ENCODE data around the gene SPTBN4. TPM values are rescaled to one million over a fixed set of nuclear protein-coding genes. Genes with fewer than 3 reads are reported as not detected.
"Not testable (repeated sequence)": the region's sequence is repeated elsewhere in the genome, so short reads cannot be mapped to it uniquely, and the experiment has no call there.

SPTBN4 gene
- total and polyA plus RNA-seq, 10 donors: 0.30 to 2.3 (median 0.66) TPM

- H3K9me3 ChIP-seq: peaks cover 0 to 10% (median 4%) of the 10 kb centered on the region in 8 donors
- peaks cover 0 to 33% (median 0%) of the 10 kb centered on the region in 7 donors for H3K27me3 ChIP-seq (replicated peaks in 1 of 7)
- peaks cover 0 to 4% (median 0%) of the 10 kb centered on the region in 6 donors for H3K4me1 ChIP-seq
- intact Hi-C loops (cut with DNase I; ENCODE audit: low total_unique reads): no loop called here
- H3K27ac ChIP-seq: no peak overlapping the region
- TF ChIP-seq POLR2A (IDR thresholded peaks at IDR 0.05) (no peak), POLR2AphosphoS5 (IDR thresholded peaks at IDR 0.05) (peak in 1 of 3 donors; percentile 35)
- 40 to 60% (median 50%) methylated on average over 5 to 6 of the region's 6 CpGs for WGBS, 5 donors
- H3K36me3 ChIP-seq: no peaks in the 10 kb centered on the region
- H3K4me3 ChIP-seq: no peak overlapping the region
- no peak for DNase-seq
Observed at GRCh38 chr19:40542202-40542859, 75.5 kb downstream of the SPTBN4 start.

GRCh38 chr19:40543029-40543597 lies 76.3 kb downstream of the SPTBN4 start:
- Histone ChIP-seq H3K4me3 (no peak overlapping the region), H3K4me1 (peaks cover 0 to 4% (median 0%) of the 10 kb centered on the region in 6 donors), H3K9me3 (peaks cover 0 to 10% (median 4%) of the 10 kb centered on the region in 8 donors), H3K27ac (no peak overlapping the region), H3K27me3 (replicated peaks in 1 of 7) (peaks cover 0 to 41% (median 2%) of the 10 kb centered on the region in 7 donors), H3K36me3 (no peaks in the 10 kb centered on the region)
- DNase-seq: no peak
- TF ChIP-seq CTCF (IDR thresholded peaks at IDR 0.05 in 8 of 11, conservative IDR thresholded peaks at IDR 0.05 in 3 of 11) (no peak), POLR2AphosphoS5 (IDR thresholded peaks at IDR 0.05) (no peak)
- intact Hi-C loops (cut with DNase I; ENCODE audit: low total_unique reads): no loop called here
- 89 to 96% (median 92%) methylated on average over 6 of the region's 6 CpGs for WGBS, 5 donors

GRCh38 chr19:40546153-40546841 lies 79.5 kb downstream of the SPTBN4 start:
- Histone ChIP-seq H3K9me3 (peaks cover 0 to 10% (median 4%) of the 10 kb centered on the region in 8 donors), H3K4me1 (peaks cover 0 to 12% (median 7%) of the 10 kb centered on the region in 6 donors), H3K27me3 (replicated peaks in 1 of 7) (peaks cover 0 to 66% (median 12%) of the 10 kb centered on the region in 7 donors)
- 79 to 85% (median 80%) methylated on average over 3 of the region's 3 CpGs for WGBS, 5 donors
- intact Hi-C loops (cut with DNase I; ENCODE audit: low total_unique reads); H3K36me3 ChIP-seq; H3K4me3 ChIP-seq; DNase-seq; H3K27ac ChIP-seq: not testable (repeated sequence)

GRCh38 chr19:40547190-40547589 lies 80.4 kb downstream of the SPTBN4 start:
- intact Hi-C loops (cut with DNase I; ENCODE audit: low total_unique reads); H3K27ac ChIP-seq; H3K4me3 ChIP-seq; H3K36me3 ChIP-seq; DNase-seq: not testable (repeated sequence)
- Histone ChIP-seq H3K4me1 (peaks cover 0 to 11% (median 7%) of the 10 kb centered on the region in 6 donors), H3K27me3 (replicated peaks in 1 of 7) (peaks cover 0 to 72% (median 12%) of the 10 kb centered on the region in 7 donors), H3K9me3 (peaks cover 0 to 10% (median 4%) of the 10 kb centered on the region in 8 donors)
- 73 to 93% (median 83%) methylated on average over 4 of the region's 4 CpGs for whole genome bisulfite sequencing, 5 donors

GRCh38 chr19:40547836-40548235 lies 81.0 kb downstream of the SPTBN4 start:
- no peak for TF ChIP-seq POLR2AphosphoS5 (IDR thresholded peaks at IDR 0.05)
- TF ChIP-seq POLR2A (IDR thresholded peaks at IDR 0.05): no peak
- no peak for TF ChIP-seq CTCF (IDR thresholded peaks at IDR 0.05 in 8 of 11, conservative IDR thresholded peaks at IDR 0.05 in 3 of 11)
- no peak overlapping the region for H3K27ac ChIP-seq
- peaks cover 0 to 10% (median 4%) of the 10 kb centered on the region in 8 donors for H3K9me3 ChIP-seq
- DNase-seq: no peak
- H3K27me3 ChIP-seq (replicated peaks in 1 of 7): peaks cover 0 to 78% (median 15%) of the 10 kb centered on the region in 7 donors
- intact Hi-C loops (cut with DNase I; ENCODE audit: low total_unique reads): no loop called here
- peaks cover 0 to 11% (median 7%) of the 10 kb centered on the region in 6 donors for H3K4me1 ChIP-seq
- no peaks in the 10 kb centered on the region for H3K36me3 ChIP-seq
- WGBS, 5 donors: 87 to 98% (median 95%) methylated on average over 1 of the region's 1 CpG
- H3K4me3 ChIP-seq: no peak overlapping the region
